ENCODE results near the gene MFSD11. TPM values are rescaled to one million over a fixed set of nuclear protein-coding genes. Genes with fewer than 3 reads are reported as not detected.

MFSD11 gene
- total and polyA plus RNA-seq, 2 of the 4 experiments (the other 2 are of a cell fraction) = 12.3 to 16.1 TPM

DNA sequence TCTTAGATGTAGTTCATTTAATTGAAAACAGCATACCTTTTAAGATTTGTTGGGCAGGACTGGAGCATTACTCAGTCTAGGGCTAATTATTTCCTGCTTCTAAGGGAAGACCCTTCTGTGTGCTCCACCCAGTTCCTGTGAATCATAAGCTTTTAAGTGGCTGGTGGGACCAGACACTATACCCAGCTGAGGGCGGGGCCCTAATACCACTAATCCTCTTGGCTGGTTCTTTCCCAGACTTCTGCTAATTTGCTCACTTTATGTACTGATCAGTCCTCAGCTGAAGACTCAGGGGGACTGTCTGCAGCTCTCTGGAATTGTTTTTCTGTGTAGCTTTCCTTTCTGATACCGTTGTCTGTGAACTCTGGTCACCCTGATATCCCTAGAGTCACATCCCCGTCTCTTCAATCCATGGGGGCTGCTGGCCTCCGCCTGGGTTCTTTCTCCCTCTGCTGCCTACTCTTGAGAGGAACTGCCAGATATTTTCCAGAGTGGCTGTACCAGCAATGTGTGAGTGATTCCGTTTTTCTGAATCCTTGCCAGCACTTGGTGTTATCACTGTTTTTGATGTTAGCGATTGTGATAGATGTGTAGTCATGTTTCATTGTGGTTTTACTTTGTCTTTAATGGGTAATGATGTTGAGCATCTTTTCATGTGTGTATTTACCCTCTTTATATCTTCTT is 35.1 kb downstream of the MFSD11 start:
- H3K79me1 ChIP-seq (ENCODE audit: low read depth in 1 of 2, low read length in 2 of 2) = no peaks in the 10 kb centered on the region
- BruUV-seq (replicated peaks) = no TSS peak

More for the DNA sequence above, 35.1 kb downstream of the MFSD11 start:
- Histone ChIP-seq H4K91ac (ENCODE audit: insufficient read depth, low read depth, low read length) (no peak overlapping the region), H4K8ac (ENCODE audit: low read depth in 2 of 2, low read length in 2 of 2) (peak overlapping the region; percentile 6 to 35; a peak in 2 of 4 replicates), H3K18ac (ENCODE audit: low read depth, low read length) (no peak overlapping the region), H4K20me1 (ENCODE audit: insufficient read depth, low read length) (no peaks in the 10 kb centered on the region), H2AK9ac (replicated peaks; ENCODE audit: low read depth, low read length, poor library complexity) (no peak overlapping the region), H2AK5ac (ENCODE audit: low read depth, low read length) (no peak overlapping the region), H3K23ac (ENCODE audit: low read depth, low read length) (no peak overlapping the region; the same call in 1 of the 2 replicates), H4K5ac (ENCODE audit: low read depth, low read length) (no peak overlapping the region), H3K56ac (ENCODE audit: extremely low read depth, insufficient read depth, low read length) (no peak overlapping the region), H3K36me3 (ENCODE audit: control insufficient read depth, insufficient read depth, low read length) (peaks cover 19% of the 10 kb centered on the region), H2AFZ (replicated peaks; ENCODE audit: low read length, poor library complexity) (peak overlapping the region; percentile 36), H3K27me3 (ENCODE audit: control insufficient read depth, insufficient read depth, low read length) (no peaks in the 10 kb centered on the region), H3K9me1 (ENCODE audit: insufficient read depth, low read length) (no peaks in the 10 kb centered on the region), H3K4me3 (ENCODE audit: insufficient read depth, low read depth, low read length) (no peak overlapping the region), H3K4me2 (ENCODE audit: low read depth, low read length) (peak overlapping the region; percentile 33; the same call in 1 of the 2 replicates), H3K14ac (replicated peaks; ENCODE audit: low read depth, low read length) (peak overlapping the region; percentile 10; the same call in 1 of the 2 replicates), H3K27ac (ENCODE audit: insufficient read depth, low read length) (no peak overlapping the region), H3K9me3 (ENCODE audit: control insufficient read depth, insufficient read depth, low read length) (no peaks in the 10 kb centered on the region), H2BK120ac (ENCODE audit: low read depth, low read length) (no peak overlapping the region), H3K4me1 (ENCODE audit: control insufficient read depth, insufficient read depth, low read length) (peaks cover 2% of the 10 kb centered on the region), H2BK5ac (ENCODE audit: low read depth, low read length, poor library complexity, severe bottlenecking) (no peak overlapping the region), H3K4ac (ENCODE audit: low read depth, low read length) (0 out of 2 replicates have a peak overlapping the region, but pooled peaks have one; percentile 11), H3K9ac (ENCODE audit: low read depth, low read length) (no peak overlapping the region), H2BK20ac (ENCODE audit: low read depth, low read length) (no peak overlapping the region), H2BK15ac (ENCODE audit: low read depth, low read length) (no peak overlapping the region)
- ChIA-PET POLR2A (ENCODE audit: unreplicated experiment) (no interaction called here), CTCF (interaction anchor here (0.7 to 0.9 kb wide), 2 partner anchors 33 to 323 kb away, joined by 3 read pairs; no protein-coding TSS in a partner anchor)
- intact Hi-C loops (cut with micrococcal nuclease) = no loop called here
- DNase-seq = peak; percentile 70
- peak; percentile 87 for ATAC-seq (ENCODE audit: low read depth)
- dilution Hi-C loops (cut with HindIII; ENCODE audit: low sequenced_read_pairs, unreplicated experiment) = no loop called here
- in situ Hi-C loops (cut with MboI; ENCODE audit: low sequenced_read_pairs) = no loop called here
- TF ChIP-seq RCOR1 (IDR thresholded peaks at IDR 0.05; ENCODE audit: insufficient replicate concordance, low read length) (no peak), CEBPB (IDR thresholded peaks at IDR 0.05; ENCODE audit: low read depth, low read length) (no peak), CHD1 (IDR thresholded peaks at IDR 0.05; ENCODE audit: low read depth, low read length) (no peak), POLR2A (IDR thresholded peaks at IDR 0.05; ENCODE audit: low read depth, low read length) (no peak), SMC3 (IDR thresholded peaks at IDR 0.05; ENCODE audit: low read depth, low read length) (no peak), MXI1 (IDR thresholded peaks at IDR 0.05; ENCODE audit: borderline replicate concordance, low read depth, low read length) (no peak), NFE2L2 (IDR thresholded peaks at IDR 0.05; ENCODE audit: low read depth, low read length) (no peak), RAD21 (IDR thresholded peaks at IDR 0.05; ENCODE audit: low read length) (no peak), BHLHE40 (IDR thresholded peaks at IDR 0.05; ENCODE audit: low read depth, low read length) (no peak), RFX5 (IDR thresholded peaks at IDR 0.05; ENCODE audit: low read depth, low read length) (no peak)
- TF ChIP-seq, protein P1, sequence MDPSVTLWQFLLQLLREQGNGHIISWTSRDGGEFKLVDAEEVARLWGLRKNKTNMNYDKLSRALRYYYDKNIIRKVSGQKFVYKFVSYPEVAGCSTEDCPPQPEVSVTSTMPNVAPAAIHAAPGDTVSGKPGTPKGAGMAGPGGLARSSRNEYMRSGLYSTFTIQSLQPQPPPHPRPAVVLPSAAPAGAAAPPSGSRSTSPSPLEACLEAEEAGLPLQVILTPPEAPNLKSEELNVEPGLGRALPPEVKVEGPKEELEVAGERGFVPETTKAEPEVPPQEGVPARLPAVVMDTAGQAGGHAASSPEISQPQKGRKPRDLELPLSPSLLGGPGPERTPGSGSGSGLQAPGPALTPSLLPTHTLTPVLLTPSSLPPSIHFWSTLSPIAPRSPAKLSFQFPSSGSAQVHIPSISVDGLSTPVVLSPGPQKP (IDR thresholded peaks at IDR 0.05; ENCODE audit: borderline replicate concordance, low read depth, low read length) = no peak
- no CpG with 5 or more reads among the region's 6 CpGs for WGBS, 2 experiments (ENCODE audit: extremely low coverage in 2 of 2, insufficient read length in 1 of 2)

All from IMR-90 (cell line).